ENCODE data around the gene HDHD5. TPM values are rescaled to one million over a fixed set of nuclear protein-coding genes. Genes with fewer than 3 reads are reported as not detected.

The HDHD5 gene
- total RNA-seq, 1 donor from 2014 or later, result 30.2 TPM

- no peak for DNase-seq (ENCODE audit: low spot score)
Observed at GRCh38 chr22:17120281-17120680, 38.8 kb downstream of the HDHD5 start.

GRCh38 chr22:17119481-17120202, 39.4 kb downstream of the HDHD5 start:
- no peak for DNase-seq (ENCODE audit: low spot score)

GRCh38 chr22:17118342-17118741, 40.7 kb downstream of the HDHD5 start:
- DNase-seq (ENCODE audit: low spot score), result no peak

GRCh38 chr22:17117890-17118289, 41.2 kb downstream of the HDHD5 start:
- DNase-seq (ENCODE audit: low spot score), result no peak

GRCh38 chr22:17117400-17117799, 41.7 kb downstream of the HDHD5 start:
- no peak for DNase-seq (ENCODE audit: low spot score)

GRCh38 chr22:17116572-17117330, 42.3 kb downstream of the HDHD5 start:
- DNase-seq (ENCODE audit: low spot score), result no peak

GRCh38 chr22:17115945-17116565, 43.0 kb downstream of the HDHD5 start:
- DNase-seq (ENCODE audit: low spot score), result no peak

- no peak for DNase-seq (ENCODE audit: low spot score)
Observed at GRCh38 chr22:17115236-17115635, 43.8 kb downstream of the HDHD5 start.

GRCh38 chr22:17114898-17115235, 44.2 kb downstream of the HDHD5 start:
- DNase-seq (ENCODE audit: low spot score), result no peak

GRCh38 chr22:17114173-17114897, 44.7 kb downstream of the HDHD5 start:
- no peak for DNase-seq (ENCODE audit: low spot score)

- no peak for DNase-seq (ENCODE audit: low spot score)
Observed at GRCh38 chr22:17113600-17113999, 45.5 kb downstream of the HDHD5 start.

- no peak for DNase-seq (ENCODE audit: low spot score)
Observed at GRCh38 chr22:17112491-17113042, 46.5 kb downstream of the HDHD5 start.

- DNase-seq (ENCODE audit: low spot score), result no peak
Observed at GRCh38 chr22:17110791-17111550, 48.1 kb downstream of the HDHD5 start.

GRCh38 chr22:17109976-17110375, 49.1 kb downstream of the HDHD5 start:
- DNase-seq (ENCODE audit: low spot score), result no peak

GRCh38 chr22:17109113-17109865, 49.8 kb downstream of the HDHD5 start:
- no peak for DNase-seq (ENCODE audit: low spot score)

- DNase-seq (ENCODE audit: low spot score), result no peak
Observed at GRCh38 chr22:17108256-17109112, 50.6 kb downstream of the HDHD5 start.

- DNase-seq (ENCODE audit: low spot score), result no peak
Observed at GRCh38 chr22:17107547-17107810, 51.6 kb downstream of the HDHD5 start.

GRCh38 chr22:17106785-17107546, 52.1 kb downstream of the HDHD5 start:
- no peak for DNase-seq (ENCODE audit: low spot score)

All from ureter (tissue), 1 donor.